Measurements from ENCODE around the gene PTMS. TPM values are rescaled to one million over a fixed set of nuclear protein-coding genes. Genes with fewer than 3 reads are reported as not detected.

PTMS gene
- total and polyA plus RNA-seq, 2 of the 13 experiments (the other 11 are each of a cell fraction or from before 2014, with no cell fraction given): 40.5 to 82.4 TPM

DNA sequence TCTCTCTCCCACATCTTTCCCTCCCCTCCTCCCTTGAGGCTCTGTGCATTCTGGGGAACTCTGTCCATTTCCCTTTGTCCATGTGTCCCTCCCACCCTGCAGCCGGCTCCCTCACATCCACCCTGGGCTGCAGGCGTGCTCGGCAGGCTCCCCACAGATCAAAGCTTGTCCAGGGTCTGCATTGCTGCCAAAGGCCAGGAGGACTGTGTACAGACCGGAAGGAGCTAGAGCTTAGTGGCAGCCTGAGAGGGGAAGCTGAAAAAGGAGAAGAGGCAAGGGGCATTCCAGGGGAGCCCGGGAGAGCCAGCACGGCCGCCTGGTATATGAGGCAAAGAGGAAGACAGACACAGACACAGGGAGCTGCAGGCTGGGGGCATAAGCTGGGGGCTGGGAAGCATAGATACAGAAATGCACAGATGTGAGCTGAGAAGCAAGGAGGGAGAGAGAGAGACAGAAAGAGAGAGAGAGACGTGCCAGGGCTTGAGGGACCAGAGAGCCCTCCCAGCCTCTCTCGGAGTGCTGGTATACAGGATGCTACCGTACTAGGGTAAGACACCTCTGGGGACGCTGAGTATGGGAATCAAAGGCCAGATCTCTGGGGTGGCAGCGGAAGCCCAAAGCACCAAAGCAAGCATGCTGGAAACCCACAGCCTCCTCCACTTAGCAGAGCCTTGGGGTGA is 26.5 kb downstream of the PTMS start (continued):
- TF ChIP-seq, protein P1, sequence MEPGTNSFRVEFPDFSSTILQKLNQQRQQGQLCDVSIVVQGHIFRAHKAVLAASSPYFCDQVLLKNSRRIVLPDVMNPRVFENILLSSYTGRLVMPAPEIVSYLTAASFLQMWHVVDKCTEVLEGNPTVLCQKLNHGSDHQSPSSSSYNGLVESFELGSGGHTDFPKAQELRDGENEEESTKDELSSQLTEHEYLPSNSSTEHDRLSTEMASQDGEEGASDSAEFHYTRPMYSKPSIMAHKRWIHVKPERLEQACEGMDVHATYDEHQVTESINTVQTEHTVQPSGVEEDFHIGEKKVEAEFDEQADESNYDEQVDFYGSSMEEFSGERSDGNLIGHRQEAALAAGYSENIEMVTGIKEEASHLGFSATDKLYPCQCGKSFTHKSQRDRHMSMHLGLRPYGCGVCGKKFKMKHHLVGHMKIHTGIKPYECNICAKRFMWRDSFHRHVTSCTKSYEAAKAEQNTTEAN (CRISPR knock-in tag; conservative IDR thresholded peaks at IDR 0.05): peak; percentile 64; the same call in 1 of the 2 replicates
- no peak for TF ChIP-seq SMYD3 (CRISPR knock-in tag; IDR thresholded peaks at IDR 0.05)
- TF ChIP-seq, protein P2, sequence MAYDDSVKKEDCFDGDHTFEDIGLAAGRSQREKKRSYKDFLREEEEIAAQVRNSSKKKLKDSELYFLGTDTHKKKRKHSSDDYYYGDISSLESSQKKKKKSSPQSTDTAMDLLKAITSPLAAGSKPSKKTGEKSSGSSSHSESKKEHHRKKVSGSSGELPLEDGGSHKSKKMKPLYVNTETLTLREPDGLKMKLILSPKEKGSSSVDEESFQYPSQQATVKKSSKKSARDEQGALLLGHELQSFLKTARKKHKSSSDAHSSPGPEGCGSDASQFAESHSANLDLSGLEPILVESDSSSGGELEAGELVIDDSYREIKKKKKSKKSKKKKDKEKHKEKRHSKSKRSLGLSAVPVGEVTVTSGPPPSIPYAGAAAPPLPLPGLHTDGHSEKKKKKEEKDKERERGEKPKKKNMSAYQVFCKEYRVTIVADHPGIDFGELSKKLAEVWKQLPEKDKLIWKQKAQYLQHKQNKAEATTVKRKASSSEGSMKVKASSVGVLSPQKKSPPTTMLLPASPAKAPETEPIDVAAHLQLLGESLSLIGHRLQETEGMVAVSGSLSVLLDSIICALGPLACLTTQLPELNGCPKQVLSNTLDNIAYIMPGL (CRISPR knock-in tag; IDR thresholded peaks at IDR 0.05; ENCODE audit: borderline replicate concordance in 1 of 2, low read depth in 1 of 2): peak; percentile 40 to 72; a peak in 3 of 4 replicates
- TF ChIP-seq HES4 (CRISPR knock-in tag; IDR thresholded peaks at IDR 0.05; ENCODE audit: borderline replicate concordance): no peak
- no peak for TF ChIP-seq RFX1 (IDR thresholded peaks at IDR 0.05)
- TF ChIP-seq, protein P3, sequence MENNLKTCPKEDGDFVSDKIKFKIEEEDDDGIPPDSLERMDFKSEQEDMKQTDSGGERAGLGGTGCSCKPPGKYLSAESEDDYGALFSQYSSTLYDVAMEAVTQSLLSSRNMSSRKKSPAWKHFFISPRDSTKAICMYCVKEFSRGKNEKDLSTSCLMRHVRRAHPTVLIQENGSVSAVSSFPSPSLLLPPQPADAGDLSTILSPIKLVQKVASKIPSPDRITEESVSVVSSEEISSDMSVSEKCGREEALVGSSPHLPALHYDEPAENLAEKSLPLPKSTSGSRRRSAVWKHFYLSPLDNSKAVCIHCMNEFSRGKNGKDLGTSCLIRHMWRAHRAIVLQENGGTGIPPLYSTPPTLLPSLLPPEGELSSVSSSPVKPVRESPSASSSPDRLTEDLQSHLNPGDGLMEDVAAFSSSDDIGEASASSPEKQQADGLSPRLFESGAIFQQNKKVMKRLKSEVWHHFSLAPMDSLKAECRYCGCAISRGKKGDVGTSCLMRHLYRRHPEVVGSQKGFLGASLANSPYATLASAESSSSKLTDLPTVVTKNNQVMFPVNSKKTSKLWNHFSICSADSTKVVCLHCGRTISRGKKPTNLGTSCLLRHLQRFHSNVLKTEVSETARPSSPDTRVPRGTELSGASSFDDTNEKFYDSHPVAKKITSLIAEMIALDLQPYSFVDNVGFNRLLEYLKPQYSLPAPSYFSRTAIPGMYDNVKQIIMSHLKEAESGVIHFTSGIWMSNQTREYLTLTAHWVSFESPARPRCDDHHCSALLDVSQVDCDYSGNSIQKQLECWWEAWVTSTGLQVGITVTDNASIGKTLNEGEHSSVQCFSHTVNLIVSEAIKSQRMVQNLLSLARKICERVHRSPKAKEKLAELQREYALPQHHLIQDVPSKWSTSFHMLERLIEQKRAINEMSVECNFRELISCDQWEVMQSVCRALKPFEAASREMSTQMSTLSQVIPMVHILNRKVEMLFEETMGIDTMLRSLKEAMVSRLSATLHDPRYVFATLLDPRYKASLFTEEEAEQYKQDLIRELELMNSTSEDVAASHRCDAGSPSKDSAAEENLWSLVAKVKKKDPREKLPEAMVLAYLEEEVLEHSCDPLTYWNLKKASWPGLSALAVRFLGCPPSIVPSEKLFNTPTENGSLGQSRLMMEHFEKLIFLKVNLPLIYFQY (CRISPR knock-in tag; IDR thresholded peaks at IDR 0.05; ENCODE audit: borderline replicate concordance): no peak
- TF ChIP-seq ETV6 (CRISPR knock-in tag; conservative IDR thresholded peaks at IDR 0.05): no peak
- no peak for TF ChIP-seq ZNF883 (CRISPR knock-in tag; IDR thresholded peaks at IDR 0.05; ENCODE audit: not compliant biosample characterization)
- TF ChIP-seq ZNF205 (CRISPR knock-in tag; IDR thresholded peaks at IDR 0.05): peak; percentile 73; the same call in 1 of the 2 replicates
- TF ChIP-seq SNAPC2 (CRISPR knock-in tag; IDR thresholded peaks at IDR 0.05): no peak
- no peak for TF ChIP-seq DNMT1 (CRISPR knock-in tag; IDR thresholded peaks at IDR 0.05)
- TF ChIP-seq, protein P4, sequence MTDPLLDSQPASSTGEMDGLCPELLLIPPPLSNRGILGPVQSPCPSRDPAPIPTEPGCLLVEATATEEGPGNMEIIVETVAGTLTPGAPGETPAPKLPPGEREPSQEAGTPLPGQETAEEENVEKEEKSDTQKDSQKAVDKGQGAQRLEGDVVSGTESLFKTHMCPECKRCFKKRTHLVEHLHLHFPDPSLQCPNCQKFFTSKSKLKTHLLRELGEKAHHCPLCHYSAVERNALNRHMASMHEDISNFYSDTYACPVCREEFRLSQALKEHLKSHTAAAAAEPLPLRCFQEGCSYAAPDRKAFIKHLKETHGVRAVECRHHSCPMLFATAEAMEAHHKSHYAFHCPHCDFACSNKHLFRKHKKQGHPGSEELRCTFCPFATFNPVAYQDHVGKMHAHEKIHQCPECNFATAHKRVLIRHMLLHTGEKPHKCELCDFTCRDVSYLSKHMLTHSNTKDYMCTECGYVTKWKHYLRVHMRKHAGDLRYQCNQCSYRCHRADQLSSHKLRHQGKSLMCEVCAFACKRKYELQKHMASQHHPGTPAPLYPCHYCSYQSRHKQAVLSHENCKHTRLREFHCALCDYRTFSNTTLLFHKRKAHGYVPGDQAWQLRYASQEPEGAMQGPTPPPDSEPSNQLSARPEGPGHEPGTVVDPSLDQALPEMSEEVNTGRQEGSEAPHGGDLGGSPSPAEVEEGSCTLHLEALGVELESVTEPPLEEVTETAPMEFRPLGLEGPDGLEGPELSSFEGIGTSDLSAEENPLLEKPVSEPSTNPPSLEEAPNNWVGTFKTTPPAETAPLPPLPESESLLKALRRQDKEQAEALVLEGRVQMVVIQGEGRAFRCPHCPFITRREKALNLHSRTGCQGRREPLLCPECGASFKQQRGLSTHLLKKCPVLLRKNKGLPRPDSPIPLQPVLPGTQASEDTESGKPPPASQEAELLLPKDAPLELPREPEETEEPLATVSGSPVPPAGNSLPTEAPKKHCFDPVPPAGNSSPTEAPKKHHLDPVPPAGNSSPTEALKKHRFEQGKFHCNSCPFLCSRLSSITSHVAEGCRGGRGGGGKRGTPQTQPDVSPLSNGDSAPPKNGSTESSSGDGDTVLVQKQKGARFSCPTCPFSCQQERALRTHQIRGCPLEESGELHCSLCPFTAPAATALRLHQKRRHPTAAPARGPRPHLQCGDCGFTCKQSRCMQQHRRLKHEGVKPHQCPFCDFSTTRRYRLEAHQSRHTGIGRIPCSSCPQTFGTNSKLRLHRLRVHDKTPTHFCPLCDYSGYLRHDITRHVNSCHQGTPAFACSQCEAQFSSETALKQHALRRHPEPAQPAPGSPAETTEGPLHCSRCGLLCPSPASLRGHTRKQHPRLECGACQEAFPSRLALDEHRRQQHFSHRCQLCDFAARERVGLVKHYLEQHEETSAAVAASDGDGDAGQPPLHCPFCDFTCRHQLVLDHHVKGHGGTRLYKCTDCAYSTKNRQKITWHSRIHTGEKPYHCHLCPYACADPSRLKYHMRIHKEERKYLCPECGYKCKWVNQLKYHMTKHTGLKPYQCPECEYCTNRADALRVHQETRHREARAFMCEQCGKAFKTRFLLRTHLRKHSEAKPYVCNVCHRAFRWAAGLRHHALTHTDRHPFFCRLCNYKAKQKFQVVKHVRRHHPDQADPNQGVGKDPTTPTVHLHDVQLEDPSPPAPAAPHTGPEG (CRISPR knock-in tag; IDR thresholded peaks at IDR 0.05): no peak
- TF ChIP-seq MTF2 (CRISPR knock-in tag; IDR thresholded peaks at IDR 0.05; ENCODE audit: borderline replicate concordance): no peak
- no peak for TF ChIP-seq CBX2 (IDR thresholded peaks at IDR 0.05; ENCODE audit: low read depth, low read length)
- no peak for TF ChIP-seq CBX2 (CRISPR knock-in tag; IDR thresholded peaks at IDR 0.05; ENCODE audit: low read depth)
- TF ChIP-seq ZNF333 (CRISPR knock-in tag; IDR thresholded peaks at IDR 0.05; ENCODE audit: borderline replicate concordance): no peak

Data from HepG2 (cell line).